H9 (cell line): ENCODE data around the gene CHCHD3. TPM values are rescaled to one million over a fixed set of nuclear protein-coding genes. Genes with fewer than 3 reads are reported as not detected.

Experiments
- DNase-seq: peaks from one replicate; pipeline ENCODE4 v3.0.0-alpha.2; 2017
- H2AFZ ChIP-seq: one replicate; pipeline ENCODE4 v1.6.1; 2013; ENCODE audit warnings: mild to moderate bottlenecking, low read length, control low read depth, moderate library complexity
- H2AK5ac ChIP-seq: 2 replicates; pipeline ENCODE4 v1.6.1; 2013; ENCODE audit warnings: low read length, control low read depth, mixed read lengths; ENCODE audit not compliant: insufficient read length
- H2BK120ac ChIP-seq: one replicate; pipeline ENCODE4 v1.6.1; 2013; ENCODE audit warnings: low read depth, mild to moderate bottlenecking, low read length, control low read depth, inconsistent platforms; ENCODE audit not compliant: poor library complexity, severe bottlenecking
- H2BK12ac ChIP-seq: 2 replicates; pipeline ENCODE4 v1.6.1; 2013; ENCODE audit warnings: low read length, control low read depth, mixed read lengths, low read depth; ENCODE audit not compliant: insufficient read length
- H2BK15ac ChIP-seq: 2 replicates; pipeline ENCODE4 v1.6.1; 2013; ENCODE audit warnings: low read depth, low read length, control low read depth
- H2BK20ac ChIP-seq: one replicate; pipeline ENCODE4 v1.6.1; 2013; ENCODE audit warnings: low read depth, mild to moderate bottlenecking, low read length, control low read depth, inconsistent platforms; ENCODE audit not compliant: poor library complexity, severe bottlenecking
- H2BK5ac ChIP-seq: 2 replicates; pipeline ENCODE4 v1.6.1; 2013; ENCODE audit warnings: low read length, control low read depth, mixed read lengths; ENCODE audit not compliant: insufficient read length
- H3K14ac ChIP-seq: 2 replicates; pipeline ENCODE4 v1.6.1; 2013; ENCODE audit warnings: low read length, control low read depth; ENCODE audit not compliant: insufficient read depth
- H3K18ac ChIP-seq: 2 replicates; pipeline ENCODE4 v1.6.1; 2013; ENCODE audit warnings: low read depth, mild to moderate bottlenecking, mixed read lengths, low read length, control low read depth; ENCODE audit not compliant: insufficient read length
- H3K23ac ChIP-seq: 2 replicates; pipeline ENCODE4 v1.6.1; 2013; ENCODE audit warnings: low read length, control low read depth, mixed read lengths, low read depth; ENCODE audit not compliant: insufficient read length
- H3K23me2 ChIP-seq: 2 replicates; pipeline ENCODE4 v1.6.1; 2013; ENCODE audit warnings: low read depth, mild to moderate bottlenecking, mixed read lengths, low read length, control low read depth; ENCODE audit not compliant: insufficient read length, poor library complexity, severe bottlenecking
- H3K27ac ChIP-seq: 2 replicates; pipeline ENCODE4 v1.5.1; 2013; ENCODE audit warnings: low read length, control low read depth, mixed read lengths, low read depth; ENCODE audit not compliant: insufficient read length
- H3K27me3 ChIP-seq: 2 replicates; pipeline ENCODE4 v1.6.1; 2013; ENCODE audit warnings: low read length, control low read depth, inconsistent platforms; ENCODE audit not compliant: insufficient read depth
- H3K4ac ChIP-seq: 2 replicates; pipeline ENCODE4 v1.6.1; 2013; ENCODE audit warnings: low read depth, mild to moderate bottlenecking, control low read depth, inconsistent platforms, low read length, moderate library complexity
- H3K4me1 ChIP-seq: 2 replicates; pipeline ENCODE4 v1.6.1; 2013; ENCODE audit warnings: low read length, control low read depth, inconsistent platforms; ENCODE audit not compliant: insufficient read depth
- H3K4me2 ChIP-seq: 2 replicates; pipeline ENCODE4 v1.6.1; 2013; ENCODE audit warnings: low read length, control low read depth, mixed read lengths; ENCODE audit not compliant: insufficient read length, insufficient read depth
- H3K56ac ChIP-seq: 2 replicates; pipeline ENCODE4 v1.6.1; 2013; ENCODE audit warnings: low read depth, mild to moderate bottlenecking, mixed read lengths, low read length, control low read depth; ENCODE audit not compliant: insufficient read length
- H3K79me1 ChIP-seq: 2 replicates; pipeline ENCODE4 v1.6.1; 2013; ENCODE audit warnings: low read depth, mild to moderate bottlenecking, moderate library complexity, low read length, control low read depth, inconsistent platforms; ENCODE audit not compliant: insufficient read depth, poor library complexity, severe bottlenecking
- H3K79me2 ChIP-seq: 2 replicates; pipeline ENCODE4 v1.6.1; 2013; ENCODE audit warnings: low read length, control low read depth, inconsistent platforms; ENCODE audit not compliant: insufficient read depth
- H3K9ac ChIP-seq: 2 replicates; pipeline ENCODE4 v1.6.1; 2013; ENCODE audit warnings: low read length, control low read depth, mixed read lengths; ENCODE audit not compliant: insufficient read length; ENCODE audit errors: extremely low read depth
- H3K9me3 ChIP-seq: one replicate; pipeline ENCODE4 v1.6.1; 2013; ENCODE audit warnings: low read depth, low read length, inconsistent platforms; ENCODE audit not compliant: control insufficient read depth
- H3T11ph ChIP-seq: one replicate; pipeline ENCODE4 v1.6.1; 2013; ENCODE audit warnings: mild to moderate bottlenecking, low read length, control low read depth, inconsistent platforms
- H4K20me1 ChIP-seq: one replicate; pipeline ENCODE4 v1.6.1; 2013; ENCODE audit not compliant: control insufficient read depth, insufficient read length, insufficient read depth
- H4K5ac ChIP-seq: 2 replicates; pipeline ENCODE4 v1.6.1; 2013; ENCODE audit warnings: low read depth, mild to moderate bottlenecking, mixed read lengths, low read length, control low read depth; ENCODE audit not compliant: insufficient read length
- H4K8ac ChIP-seq: replicated peaks from 2 replicates; pipeline ENCODE4 v1.6.1; 2013; ENCODE audit warnings: low read length, control low read depth, mixed read lengths, low read depth; ENCODE audit not compliant: insufficient read length
- H4K91ac ChIP-seq: 2 replicates; pipeline ENCODE4 v1.6.1; 2013; ENCODE audit warnings: low read depth, mild to moderate bottlenecking, moderate library complexity, mixed read lengths, low read length, control low read depth; ENCODE audit not compliant: insufficient read length
- H3K27ac Mint-ChIP-seq, 3 experiments: 2 replicates in 2 of 3; 3 replicates in 1 of 3; pipeline ENCODE4 v1.8.0; 2020 to 2021; ENCODE audit warnings: mixed read lengths in 3 of 3, mild to moderate bottlenecking in 1 of 3, moderate library complexity in 1 of 3
- H3K27me3 Mint-ChIP-seq: 2 replicates; pipeline ENCODE4 v1.8.0; 2021; ENCODE audit warnings: low read depth, mild to moderate bottlenecking, moderate library complexity, mixed read lengths
- H3K36me3 Mint-ChIP-seq, 3 experiments: 2 replicates in 2 of 3; 3 replicates in 1 of 3; pipeline ENCODE4 v1.8.0; 2020 to 2021; ENCODE audit warnings: low read depth in 3 of 3, mixed read lengths in 3 of 3; ENCODE audit not compliant: insufficient read depth in 1 of 3
- H3K4me1 Mint-ChIP-seq, 2 experiments: 2 replicates each; pipeline ENCODE4 v1.8.0; 2020; ENCODE audit warnings: mixed read lengths in 2 of 2
- H3K4me3 Mint-ChIP-seq, 2 experiments: 2 replicates in 1 of 2; 3 replicates in 1 of 2; pipeline ENCODE4 v1.8.0; 2020 to 2021; ENCODE audit warnings: mild to moderate bottlenecking in 2 of 2, mixed read lengths in 2 of 2, moderate library complexity in 1 of 2
- H3K9me3 Mint-ChIP-seq, 2 experiments: 2 replicates in 1 of 2; 3 replicates in 1 of 2; pipeline ENCODE4 v1.8.0; 2020; ENCODE audit warnings: mild to moderate bottlenecking in 2 of 2, mixed read lengths in 2 of 2, moderate library complexity in 1 of 2
- WGBS: extraction: QIAGEN DNeasy Blood & Tissue Kit; methylation state at CpG from one replicate; pipeline ENCODE4 v1.1.7; 2013; ENCODE audit warnings: missing lambda C conversion rate, low lambda C conversion rate, mixed read lengths; ENCODE audit not compliant: insufficient read length; ENCODE audit errors: extremely low coverage; 5-methylcytosine and 5-hydroxymethylcytosine counted together
- total RNA-seq: library from RNA; stranded (reverse); gene quantifications from 2 replicates; pipeline ENCODE4 v1.2.1, GENCODE V29; 2021
- TF ChIP-seq, protein P1 (sequence below): fragments of 200-600 bp; sonication (generic); conservative IDR thresholded peaks from 3 replicates; pipeline ENCODE4 v1.8.0; 2021; ENCODE audit warnings: antibody characterized with exemption, mild to moderate bottlenecking

The CHCHD3 gene
- total RNA-seq, 1 experiment from 2014 or later: 104 TPM

DNA sequence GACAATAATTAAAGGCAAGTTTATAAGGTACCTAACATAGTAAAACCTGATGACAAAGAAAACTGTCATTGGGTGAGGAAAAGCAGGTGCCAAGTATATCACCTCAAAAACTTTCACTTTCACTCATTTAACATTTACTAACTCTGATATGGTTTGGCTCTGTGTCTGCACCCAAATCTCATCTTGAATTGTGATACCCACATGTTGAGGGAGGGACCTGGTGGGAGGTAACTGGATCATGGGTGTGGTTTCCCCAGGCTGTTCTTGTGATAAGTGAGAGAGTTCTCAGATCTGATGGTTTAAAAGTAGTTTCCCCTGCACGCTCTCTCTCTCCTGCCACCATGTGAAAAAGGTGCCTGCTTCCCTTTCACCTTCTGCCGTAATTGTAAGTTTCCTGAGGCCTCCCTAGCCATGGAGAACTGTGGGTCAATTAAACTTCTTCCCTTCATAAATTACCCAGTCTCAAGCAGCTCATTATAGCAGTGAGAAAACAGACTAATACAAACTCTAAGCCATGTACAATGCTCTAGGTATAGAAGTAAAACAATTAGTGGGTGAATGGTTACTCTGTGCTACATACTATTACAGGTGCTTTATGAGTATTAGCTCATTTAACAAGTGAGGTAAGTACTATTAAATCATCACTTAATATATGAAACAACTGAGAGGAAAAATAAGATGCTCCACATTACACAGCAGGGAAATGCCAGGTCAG is 199.0 kb downstream of the CHCHD3 start:
- H3K4me1 Mint-ChIP-seq: peaks cover 19 to 23% of the 10 kb centered on the region in 2 experiments
- no peak overlapping the region for H2AFZ ChIP-seq
- no peak overlapping the region for H2BK120ac ChIP-seq
- DNase-seq: no peak
- H3K18ac ChIP-seq: no peak overlapping the region
- H3K27me3 ChIP-seq: no peaks in the 10 kb centered on the region
- H2BK20ac ChIP-seq: no peak overlapping the region
- H3T11ph ChIP-seq: no peak overlapping the region
- H3K9me3 Mint-ChIP-seq: no peaks in the 10 kb centered on the region
- H3K23ac ChIP-seq: no peak overlapping the region
- no peak overlapping the region for H3K4me2 ChIP-seq
- H3K4me3 Mint-ChIP-seq: no peak overlapping the region
- WGBS: no CpG with 5 or more reads among the region's 2 CpGs
- H3K4ac ChIP-seq: no peak overlapping the region
- no peaks in the 10 kb centered on the region for H3K4me1 ChIP-seq
- H4K91ac ChIP-seq: no peak overlapping the region
- peak overlapping the region in 1 of 3 experiments; percentile 25; a peak in 2 of 7 replicates for H3K27ac Mint-ChIP-seq
- peaks cover 2% of the 10 kb centered on the region for H3K79me1 ChIP-seq
- no peaks in the 10 kb centered on the region for H3K27me3 Mint-ChIP-seq
- no peak overlapping the region for H4K5ac ChIP-seq
- H2BK12ac ChIP-seq: no peak overlapping the region
- H3K79me2 ChIP-seq: 0 out of 2 replicates have a peak, but pooled peaks cover 2% of the 10 kb centered on the region
- no peak overlapping the region for H3K14ac ChIP-seq
- no peaks in the 10 kb centered on the region for H4K20me1 ChIP-seq
- no peaks in the 10 kb centered on the region for H3K23me2 ChIP-seq
- H2AK5ac ChIP-seq: no peak overlapping the region
- no peak overlapping the region for H3K27ac ChIP-seq
- no peak overlapping the region for H4K8ac ChIP-seq
- no peak overlapping the region for H2BK5ac ChIP-seq
- H3K56ac ChIP-seq: no peak overlapping the region
- H2BK15ac ChIP-seq: no peak overlapping the region
- TF ChIP-seq, protein P1, sequence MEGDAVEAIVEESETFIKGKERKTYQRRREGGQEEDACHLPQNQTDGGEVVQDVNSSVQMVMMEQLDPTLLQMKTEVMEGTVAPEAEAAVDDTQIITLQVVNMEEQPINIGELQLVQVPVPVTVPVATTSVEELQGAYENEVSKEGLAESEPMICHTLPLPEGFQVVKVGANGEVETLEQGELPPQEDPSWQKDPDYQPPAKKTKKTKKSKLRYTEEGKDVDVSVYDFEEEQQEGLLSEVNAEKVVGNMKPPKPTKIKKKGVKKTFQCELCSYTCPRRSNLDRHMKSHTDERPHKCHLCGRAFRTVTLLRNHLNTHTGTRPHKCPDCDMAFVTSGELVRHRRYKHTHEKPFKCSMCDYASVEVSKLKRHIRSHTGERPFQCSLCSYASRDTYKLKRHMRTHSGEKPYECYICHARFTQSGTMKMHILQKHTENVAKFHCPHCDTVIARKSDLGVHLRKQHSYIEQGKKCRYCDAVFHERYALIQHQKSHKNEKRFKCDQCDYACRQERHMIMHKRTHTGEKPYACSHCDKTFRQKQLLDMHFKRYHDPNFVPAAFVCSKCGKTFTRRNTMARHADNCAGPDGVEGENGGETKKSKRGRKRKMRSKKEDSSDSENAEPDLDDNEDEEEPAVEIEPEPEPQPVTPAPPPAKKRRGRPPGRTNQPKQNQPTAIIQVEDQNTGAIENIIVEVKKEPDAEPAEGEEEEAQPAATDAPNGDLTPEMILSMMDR: no peak
- peaks cover 0 to 3% (median 0%) of the 10 kb centered on the region in 3 experiments; a peak in 2 of 7 replicates for H3K36me3 Mint-ChIP-seq
- H3K9ac ChIP-seq: no peak overlapping the region
- no peaks in the 10 kb centered on the region for H3K9me3 ChIP-seq
